Astrocyte (in vitro differentiated cells and primary cell): ENCODE data around the gene NIT2. TPM values are rescaled to one million over a fixed set of nuclear protein-coding genes. Genes with fewer than 3 reads are reported as not detected.

Experiments used
- DNase-seq: peaks from one replicate; pipeline ENCODE4 v3.0.0-alpha.2; 2010; ENCODE audit warnings: low read depth
- FAIRE-seq: peaks from 2 replicates; lab custom pipeline; 2011; peaks lifted over from hg19 to GRCh38; lab: Jason Lieb, UNC
- H2AFZ ChIP-seq: 2 replicates; pipeline ENCODE4 v1.6.0; 2012; ENCODE audit warnings: low read depth, low read length, inconsistent platforms
- H3K27ac ChIP-seq: 2 replicates; pipeline ENCODE4 v1.5.1; 2011; ENCODE audit warnings: low read depth, low read length, inconsistent platforms
- H3K27me3 ChIP-seq: 2 replicates; pipeline ENCODE4 v1.6.0; 2011; ENCODE audit warnings: low read length, inconsistent platforms; ENCODE audit not compliant: insufficient read depth
- H3K36me3 ChIP-seq: 2 replicates; pipeline ENCODE4 v1.5.1; 2011; ENCODE audit warnings: low read length, inconsistent platforms; ENCODE audit not compliant: insufficient read depth
- H3K4me1 ChIP-seq: 2 replicates; pipeline ENCODE4 v1.5.1; 2011; ENCODE audit warnings: low read length, inconsistent platforms; ENCODE audit not compliant: insufficient read depth
- H3K4me2 ChIP-seq: 2 replicates; pipeline ENCODE4 v1.6.0; 2012; ENCODE audit warnings: low read length, inconsistent platforms
- H3K4me3 ChIP-seq: 2 replicates; pipeline ENCODE4 v1.5.1; 2011; ENCODE audit warnings: low read depth, mild to moderate bottlenecking, low read length, inconsistent platforms; ENCODE audit not compliant: insufficient read depth
- H3K79me2 ChIP-seq: 2 replicates; pipeline ENCODE4 v1.6.0; 2012; ENCODE audit warnings: mild to moderate bottlenecking, low read length, inconsistent platforms; ENCODE audit not compliant: insufficient read depth
- H3K9ac ChIP-seq: 2 replicates; pipeline ENCODE4 v1.6.0; 2012; ENCODE audit warnings: mild to moderate bottlenecking, low read length, inconsistent platforms
- H3K9me3 ChIP-seq: 2 replicates; pipeline ENCODE4 v1.5.1; 2012; ENCODE audit warnings: low read depth, mild to moderate bottlenecking, low read length, inconsistent platforms; ENCODE audit not compliant: insufficient read depth
- H4K20me1 ChIP-seq: 2 replicates; pipeline ENCODE4 v1.6.0; 2012; ENCODE audit warnings: low read length, inconsistent platforms; ENCODE audit not compliant: insufficient read depth
- H3K27ac Mint-ChIP-seq: one replicate; pipeline ENCODE4 v1.8.0; 2021; ENCODE audit warnings: mild to moderate bottlenecking, mixed read lengths; ENCODE audit not compliant: unreplicated experiment
- H3K27me3 Mint-ChIP-seq: one replicate; pipeline ENCODE4 v1.8.0; 2021; ENCODE audit warnings: low read depth, mixed read lengths; ENCODE audit not compliant: unreplicated experiment
- H3K36me3 Mint-ChIP-seq: one replicate; pipeline ENCODE4 v1.8.0; 2021; ENCODE audit warnings: low read depth, mixed read lengths; ENCODE audit not compliant: unreplicated experiment
- H3K4me1 Mint-ChIP-seq: one replicate; pipeline ENCODE4 v1.8.0; 2021; ENCODE audit warnings: low read depth, mixed read lengths; ENCODE audit not compliant: unreplicated experiment
- H3K4me3 Mint-ChIP-seq: one replicate; pipeline ENCODE4 v1.8.0; 2021; ENCODE audit warnings: mild to moderate bottlenecking, moderate library complexity, mixed read lengths; ENCODE audit not compliant: unreplicated experiment
- H3K9me3 Mint-ChIP-seq: one replicate; pipeline ENCODE4 v1.8.0; 2021; ENCODE audit warnings: mild to moderate bottlenecking, mixed read lengths; ENCODE audit not compliant: unreplicated experiment
- EZH2 ChIP-seq: IDR thresholded peaks from 2 replicates; pipeline ENCODE4 v1.6.1; 2012; ENCODE audit warnings: mild to moderate bottlenecking, low read length, inconsistent platforms; ENCODE audit not compliant: insufficient read depth
- total RNA-seq: library from RNA; stranded (reverse); gene quantifications from 2 replicates; pipeline ENCODE4 v1.2.1, GENCODE V29; 2021
- TF ChIP-seq, protein P1 (sequence below): IDR thresholded peaks from 2 replicates; pipeline ENCODE4 v1.5.1; 2011; ENCODE audit warnings: low read depth, mild to moderate bottlenecking, inconsistent platforms, low read length, moderate library complexity; ENCODE audit not compliant: insufficient read depth

Gene NIT2
- total RNA-seq, 1 donor from 2014 or later = 47.7 TPM

DNA sequence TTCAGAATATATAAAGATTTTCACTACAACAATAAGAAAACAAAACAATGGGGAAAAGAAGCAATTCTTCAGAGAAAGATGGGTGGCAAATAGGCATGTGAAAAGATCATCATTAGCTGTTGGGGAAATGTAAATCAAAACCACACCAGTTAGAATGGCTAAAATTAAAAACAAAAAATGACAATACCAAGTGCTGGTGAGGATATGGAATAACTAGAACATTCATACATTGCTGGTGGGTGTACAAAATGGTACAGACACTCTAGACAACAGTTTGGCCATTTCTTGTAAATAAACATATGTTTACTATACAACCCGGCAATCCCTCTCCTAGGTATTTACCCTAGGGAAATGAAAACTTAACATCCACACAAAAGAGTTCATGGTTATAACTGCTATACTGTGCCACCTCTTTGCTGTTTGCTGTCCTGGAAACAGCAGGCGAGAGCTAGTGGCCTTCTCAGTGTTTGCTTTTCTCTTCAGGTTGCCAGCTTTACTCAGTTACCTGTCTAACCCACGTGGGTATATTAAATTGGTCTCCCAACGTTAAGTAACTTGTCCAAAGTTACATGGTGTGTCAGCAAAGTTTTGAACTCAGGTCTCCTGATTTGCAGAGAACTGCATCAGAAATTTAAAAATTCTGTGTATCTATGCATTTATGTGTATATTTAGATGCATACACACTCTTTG lies 4.6 kb upstream of the NIT2 start:
- Histone ChIP-seq H3K9me3 (no peaks in the 10 kb centered on the region), H3K4me1 (no peaks in the 10 kb centered on the region), H3K4me2 (no peak overlapping the region), H3K27ac (no peak overlapping the region), H4K20me1 (no peaks in the 10 kb centered on the region), H3K36me3 (peaks cover 5% of the 10 kb centered on the region), H3K79me2 (no peaks in the 10 kb centered on the region), H3K4me3 (no peak overlapping the region), H2AFZ (no peak overlapping the region), H3K27me3 (no peaks in the 10 kb centered on the region), H3K9ac (no peak overlapping the region)
- H3K36me3 Mint-ChIP-seq = peaks cover 16% of the 10 kb centered on the region
- H3K27ac Mint-ChIP-seq = no peak overlapping the region
- no peak for DNase-seq
- H3K27me3 Mint-ChIP-seq = no peaks in the 10 kb centered on the region
- no peak overlapping the region for H3K4me3 Mint-ChIP-seq
- no peaks in the 10 kb centered on the region for H3K4me1 Mint-ChIP-seq
- no peak for FAIRE-seq
- H3K9me3 Mint-ChIP-seq = peaks cover 3% of the 10 kb centered on the region
- TF ChIP-seq EZH2 = no peak
- TF ChIP-seq, protein P1, sequence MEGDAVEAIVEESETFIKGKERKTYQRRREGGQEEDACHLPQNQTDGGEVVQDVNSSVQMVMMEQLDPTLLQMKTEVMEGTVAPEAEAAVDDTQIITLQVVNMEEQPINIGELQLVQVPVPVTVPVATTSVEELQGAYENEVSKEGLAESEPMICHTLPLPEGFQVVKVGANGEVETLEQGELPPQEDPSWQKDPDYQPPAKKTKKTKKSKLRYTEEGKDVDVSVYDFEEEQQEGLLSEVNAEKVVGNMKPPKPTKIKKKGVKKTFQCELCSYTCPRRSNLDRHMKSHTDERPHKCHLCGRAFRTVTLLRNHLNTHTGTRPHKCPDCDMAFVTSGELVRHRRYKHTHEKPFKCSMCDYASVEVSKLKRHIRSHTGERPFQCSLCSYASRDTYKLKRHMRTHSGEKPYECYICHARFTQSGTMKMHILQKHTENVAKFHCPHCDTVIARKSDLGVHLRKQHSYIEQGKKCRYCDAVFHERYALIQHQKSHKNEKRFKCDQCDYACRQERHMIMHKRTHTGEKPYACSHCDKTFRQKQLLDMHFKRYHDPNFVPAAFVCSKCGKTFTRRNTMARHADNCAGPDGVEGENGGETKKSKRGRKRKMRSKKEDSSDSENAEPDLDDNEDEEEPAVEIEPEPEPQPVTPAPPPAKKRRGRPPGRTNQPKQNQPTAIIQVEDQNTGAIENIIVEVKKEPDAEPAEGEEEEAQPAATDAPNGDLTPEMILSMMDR = no peak

DNA sequence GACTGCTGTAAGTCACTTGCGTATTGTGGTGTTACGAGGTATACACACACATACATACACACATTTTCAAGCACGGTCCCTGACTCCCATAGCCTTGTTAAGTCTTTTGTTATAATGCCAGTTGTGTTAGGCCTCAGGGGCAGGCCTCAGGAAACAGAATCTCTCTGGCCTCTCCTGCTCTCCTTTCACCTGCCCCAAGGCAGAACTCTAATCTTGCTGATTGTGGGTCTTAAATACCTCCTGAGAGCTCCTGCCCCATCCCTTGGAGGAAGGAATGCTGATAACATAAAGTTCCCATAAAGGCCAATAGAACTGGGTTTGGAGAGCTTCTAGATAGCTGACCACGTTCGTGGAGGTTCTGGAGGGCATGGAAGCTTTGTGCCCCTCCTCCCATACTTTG lies 3.9 kb upstream of the NIT2 start:
- Histone ChIP-seq H3K4me2 (no peak overlapping the region), H3K27me3 (no peaks in the 10 kb centered on the region), H3K4me1 (peaks cover 6% of the 10 kb centered on the region), H2AFZ (no peak overlapping the region), H3K4me3 (no peak overlapping the region), H3K36me3 (peaks cover 5% of the 10 kb centered on the region), H3K9me3 (no peaks in the 10 kb centered on the region), H3K27ac (no peak overlapping the region), H4K20me1 (no peaks in the 10 kb centered on the region), H3K9ac (no peak overlapping the region), H3K79me2 (no peaks in the 10 kb centered on the region)
- no peak for TF ChIP-seq EZH2
- TF ChIP-seq, protein P1 = no peak
- Mint-ChIP-seq H3K27me3 (no peaks in the 10 kb centered on the region), H3K27ac (no peak overlapping the region), H3K4me3 (no peak overlapping the region), H3K36me3 (peaks cover 16% of the 10 kb centered on the region), H3K9me3 (peaks cover 3% of the 10 kb centered on the region), H3K4me1 (no peaks in the 10 kb centered on the region)
- DNase-seq = no peak
- no peak for FAIRE-seq

DNA sequence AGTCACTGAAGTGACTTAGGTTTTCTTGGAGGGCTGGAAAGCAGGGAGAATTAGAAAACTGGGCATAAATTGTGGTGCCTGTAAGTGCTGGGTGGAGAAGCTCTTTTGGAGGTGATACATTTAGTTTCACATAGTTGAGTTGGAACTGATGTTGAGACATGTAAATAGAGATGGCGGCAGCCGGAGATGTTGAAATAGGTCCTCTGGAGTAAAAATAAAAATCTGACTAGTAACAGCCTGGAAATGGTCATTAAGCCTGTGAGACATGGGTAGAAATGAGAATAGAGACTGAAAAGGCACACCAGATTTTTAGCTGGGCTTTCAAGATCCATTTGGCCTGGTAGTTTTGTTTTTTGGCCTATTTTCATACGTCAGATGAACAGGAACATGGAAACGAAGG lies 2.9 kb upstream of the NIT2 start:
- Mint-ChIP-seq H3K27ac (no peak overlapping the region), H3K9me3 (peaks cover 3% of the 10 kb centered on the region), H3K36me3 (peaks cover 14% of the 10 kb centered on the region), H3K4me3 (no peak overlapping the region), H3K27me3 (no peaks in the 10 kb centered on the region), H3K4me1 (peaks cover 3% of the 10 kb centered on the region)
- Histone ChIP-seq H3K27me3 (no peaks in the 10 kb centered on the region), H4K20me1 (no peaks in the 10 kb centered on the region), H3K4me2 (no peak overlapping the region), H3K9ac (no peak overlapping the region), H3K27ac (no peak overlapping the region), H3K4me3 (no peak overlapping the region), H3K4me1 (peaks cover 6% of the 10 kb centered on the region), H2AFZ (no peak overlapping the region), H3K79me2 (no peaks in the 10 kb centered on the region), H3K9me3 (no peaks in the 10 kb centered on the region), H3K36me3 (peaks cover 4% of the 10 kb centered on the region)
- TF ChIP-seq, protein P1 = no peak
- TF ChIP-seq EZH2 = no peak
- FAIRE-seq (no peak), DNase-seq (no peak)
